GM12872 (cell line): ENCODE data around the gene TEK.
A peak's percentile ranks its signal among the peaks of the same experiment; 100 is the strongest.

Experiments
- TF ChIP-seq, protein P1 (sequence below): IDR thresholded peaks from 3 replicates; pipeline ENCODE4 v1.5.1; 2011; ENCODE audit warnings: low read depth, mild to moderate bottlenecking, low read length, moderate library complexity; ENCODE audit not compliant: insufficient read depth

TEK gene

DNA sequence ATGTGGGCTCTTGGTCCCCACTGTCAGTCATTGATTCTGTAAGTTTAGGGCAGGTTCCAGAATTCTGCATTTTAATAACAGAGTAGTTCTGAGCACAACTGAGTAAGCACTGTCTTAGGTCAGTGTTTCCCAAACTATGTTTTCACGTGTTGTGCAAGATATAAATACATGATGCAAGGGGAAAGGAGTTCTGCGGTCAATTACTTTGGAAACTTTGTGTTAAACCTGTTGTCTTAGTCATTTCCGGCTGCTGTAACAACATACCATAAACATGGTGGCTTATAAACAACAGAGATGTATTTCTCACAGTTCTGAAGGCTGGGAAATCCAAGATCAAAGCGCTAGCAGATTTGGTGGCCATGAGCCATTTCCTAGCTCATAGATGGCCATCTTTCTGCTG is 118.2 kb downstream of the TEK start:
- TF ChIP-seq, protein P1, sequence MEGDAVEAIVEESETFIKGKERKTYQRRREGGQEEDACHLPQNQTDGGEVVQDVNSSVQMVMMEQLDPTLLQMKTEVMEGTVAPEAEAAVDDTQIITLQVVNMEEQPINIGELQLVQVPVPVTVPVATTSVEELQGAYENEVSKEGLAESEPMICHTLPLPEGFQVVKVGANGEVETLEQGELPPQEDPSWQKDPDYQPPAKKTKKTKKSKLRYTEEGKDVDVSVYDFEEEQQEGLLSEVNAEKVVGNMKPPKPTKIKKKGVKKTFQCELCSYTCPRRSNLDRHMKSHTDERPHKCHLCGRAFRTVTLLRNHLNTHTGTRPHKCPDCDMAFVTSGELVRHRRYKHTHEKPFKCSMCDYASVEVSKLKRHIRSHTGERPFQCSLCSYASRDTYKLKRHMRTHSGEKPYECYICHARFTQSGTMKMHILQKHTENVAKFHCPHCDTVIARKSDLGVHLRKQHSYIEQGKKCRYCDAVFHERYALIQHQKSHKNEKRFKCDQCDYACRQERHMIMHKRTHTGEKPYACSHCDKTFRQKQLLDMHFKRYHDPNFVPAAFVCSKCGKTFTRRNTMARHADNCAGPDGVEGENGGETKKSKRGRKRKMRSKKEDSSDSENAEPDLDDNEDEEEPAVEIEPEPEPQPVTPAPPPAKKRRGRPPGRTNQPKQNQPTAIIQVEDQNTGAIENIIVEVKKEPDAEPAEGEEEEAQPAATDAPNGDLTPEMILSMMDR = no peak

DNA sequence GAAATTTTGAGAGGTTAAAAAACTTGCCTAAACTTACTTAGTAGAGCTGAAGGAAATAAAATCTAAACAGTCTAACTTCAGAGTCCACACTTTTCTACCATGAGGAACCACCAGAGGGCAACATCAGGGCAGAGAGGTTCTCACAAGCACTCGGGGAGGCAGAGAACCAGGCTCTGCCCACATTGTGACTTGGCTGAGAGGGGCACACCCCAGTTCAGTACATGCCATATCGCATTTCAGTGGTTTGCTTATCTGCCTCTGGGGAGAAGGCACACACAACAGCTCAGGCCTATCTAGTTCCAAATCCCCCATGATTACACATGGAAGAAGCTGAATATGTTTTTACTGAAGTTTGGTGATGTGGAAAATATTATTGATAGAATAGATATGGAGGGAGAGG is 138.7 kb downstream of the TEK start:
- TF ChIP-seq, protein P1 = peak; percentile 74

DNA sequence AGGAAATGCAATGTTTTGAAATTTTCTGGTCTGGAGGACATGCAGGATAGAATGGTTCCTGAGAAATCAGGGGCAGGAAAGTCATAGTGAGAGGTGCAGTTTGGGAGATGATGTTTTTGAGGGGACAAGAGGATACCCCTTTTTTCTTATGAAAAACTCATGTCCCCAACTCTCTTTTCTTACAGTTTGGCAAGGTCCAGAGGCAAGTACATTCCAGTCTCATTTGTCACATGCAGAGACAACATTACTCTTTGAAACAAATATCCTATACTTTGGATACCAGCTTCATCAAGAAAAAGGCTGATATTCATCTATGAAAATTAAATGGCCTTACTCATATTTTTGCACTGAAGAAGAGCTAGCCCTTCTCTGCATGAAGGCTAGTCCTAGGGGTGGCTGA is 139.7 kb downstream of the TEK start:
- TF ChIP-seq, protein P1 = no peak

DNA sequence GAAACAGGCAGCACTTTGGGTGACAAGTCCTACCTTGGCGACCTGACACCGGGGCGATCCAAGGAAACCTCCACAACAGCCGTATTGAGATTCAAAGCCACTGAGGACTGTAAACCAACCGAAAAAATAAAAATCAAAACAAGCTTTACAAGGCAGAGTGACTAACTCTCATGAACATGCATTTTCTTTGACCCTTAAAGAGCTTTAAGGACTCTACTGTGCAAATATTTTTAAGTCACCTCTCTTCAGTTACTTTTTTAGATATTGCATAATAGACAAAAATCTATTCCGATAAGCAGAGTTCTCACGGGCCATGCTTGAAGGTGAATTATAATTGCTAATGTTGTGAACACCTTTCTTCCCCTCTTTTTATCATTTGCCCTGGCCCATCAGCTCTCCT is 149.6 kb downstream of the TEK start:
- TF ChIP-seq, protein P1 = no peak

DNA sequence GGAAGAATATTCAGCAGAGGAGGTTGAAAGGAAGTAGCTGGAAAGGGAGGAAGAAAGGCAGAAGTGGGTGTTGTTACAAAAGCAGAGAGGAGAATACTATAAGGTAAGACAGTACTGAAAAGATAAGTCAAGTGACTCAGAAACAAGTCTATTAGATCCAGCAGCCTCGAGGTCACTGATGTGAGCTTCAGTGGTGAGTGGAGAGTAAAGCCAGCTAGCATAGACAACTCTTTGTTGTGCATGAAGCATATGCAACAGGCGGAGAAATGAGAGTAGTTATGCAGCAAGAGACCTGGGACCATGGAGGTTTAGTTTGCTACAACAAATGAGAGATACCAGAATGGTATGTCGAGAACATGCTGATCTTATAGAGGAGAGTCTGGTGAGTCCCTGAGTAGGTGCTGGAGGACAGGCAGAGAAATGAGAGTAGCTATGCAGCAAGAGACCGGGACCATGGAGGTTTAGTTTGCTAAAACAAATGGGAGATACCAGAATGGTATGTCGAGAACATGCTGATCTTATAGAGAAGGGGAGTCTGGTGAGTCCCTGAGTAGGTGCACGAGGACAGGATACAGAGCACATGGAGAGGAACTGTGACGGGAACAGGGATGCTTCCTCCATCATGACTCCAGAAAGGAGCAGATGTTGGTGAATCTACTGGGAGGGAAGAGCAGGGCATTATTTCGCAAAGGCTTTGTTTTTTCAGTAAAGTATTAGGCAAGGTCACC is 151.9 kb downstream of the TEK start:
- TF ChIP-seq, protein P1 = no peak

DNA sequence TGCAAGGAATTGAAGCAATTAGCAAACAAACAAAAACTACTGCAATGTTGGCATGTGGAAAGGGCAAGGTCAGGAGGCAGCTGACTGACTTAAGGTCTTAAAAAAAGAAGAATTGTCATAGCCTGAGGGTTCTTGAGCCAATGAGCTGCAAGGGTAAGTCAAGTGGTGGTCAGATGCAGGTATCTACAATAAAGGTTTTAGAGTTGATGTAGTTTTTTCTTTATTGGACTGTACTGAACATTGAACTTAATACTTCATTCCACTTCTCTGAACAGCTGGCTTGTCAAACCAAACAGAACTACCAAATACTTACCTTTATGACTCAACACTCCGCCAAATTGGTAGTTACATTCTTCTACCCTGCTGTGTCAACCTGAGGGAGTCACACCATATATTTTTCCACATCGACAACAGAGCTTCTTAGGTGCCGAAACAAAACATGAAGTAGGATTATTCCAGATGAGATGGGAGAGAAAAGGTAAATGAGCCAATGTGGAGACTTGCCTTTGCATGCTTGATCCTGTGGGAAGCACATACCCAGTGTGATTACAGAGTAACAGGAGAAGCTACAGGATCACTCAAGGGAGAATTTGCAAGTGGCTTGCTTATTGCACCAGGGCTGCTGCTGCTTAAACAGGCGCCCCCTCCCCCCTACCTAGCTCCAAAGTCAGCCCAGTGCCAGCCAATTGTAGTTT is 152.6 kb downstream of the TEK start:
- TF ChIP-seq, protein P1 = no peak

DNA sequence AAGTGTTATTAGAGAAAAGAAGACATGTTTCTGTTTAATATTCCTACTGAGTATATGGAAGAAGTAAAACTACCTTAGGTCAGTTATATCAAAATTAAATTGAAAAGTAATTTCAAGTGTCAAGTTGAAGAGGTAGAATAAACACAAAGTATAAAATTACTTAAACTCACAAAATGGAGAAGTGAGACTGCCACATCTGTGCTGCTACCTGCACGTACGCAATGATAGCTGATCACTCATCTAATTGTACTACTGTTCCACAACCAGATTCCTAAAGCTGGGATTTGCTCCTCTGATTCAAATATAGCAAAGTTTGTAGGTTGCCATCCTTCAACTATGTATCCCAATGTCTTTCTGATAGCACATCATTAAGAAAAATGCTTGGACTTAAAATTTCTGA is 163.1 kb downstream of the TEK start:
- TF ChIP-seq, protein P1 = no peak
